HG03095 (cell line): Measurements from ENCODE around the gene LHPP.
"Not testable (repeated sequence)": the region's sequence is repeated elsewhere in the genome, so short reads cannot be mapped to it uniquely, and the experiment has no call there.

ENCODE experiments used
- ATAC-seq: cut with Tn5 transposase; IDR thresholded peaks from one replicate; pipeline ENCODE4 v1.9.1; 2021; ENCODE audit warnings: moderate library complexity; ENCODE audit not compliant: unreplicated experiment

Gene LHPP

GRCh38 chr10:124604214-124605000 is 142.8 kb downstream of the LHPP start:
- ATAC-seq, result no peak

GRCh38 chr10:124605001-124605370 is 143.4 kb downstream of the LHPP start:
- no peak for ATAC-seq

GRCh38 chr10:124605481-124605855 is 143.8 kb downstream of the LHPP start:
- no peak for ATAC-seq

- ATAC-seq, result no peak
Observed at GRCh38 chr10:124605856-124606812, 144.5 kb downstream of the LHPP start.

- ATAC-seq, result no peak
Observed at GRCh38 chr10:124606822-124607221, 145.2 kb downstream of the LHPP start.

- no peak for ATAC-seq
Observed at GRCh38 chr10:124607693-124608092, 146.1 kb downstream of the LHPP start.

- ATAC-seq, result no peak
Observed at GRCh38 chr10:124608093-124608721, 146.6 kb downstream of the LHPP start.

- no peak for ATAC-seq
Observed at GRCh38 chr10:124609698-124610097, 148.1 kb downstream of the LHPP start.

- not testable (repeated sequence) for ATAC-seq
Observed at GRCh38 chr10:124610186-124610585, 148.6 kb downstream of the LHPP start.

- not testable (repeated sequence) for ATAC-seq
Observed at GRCh38 chr10:124610851-124611250, 149.2 kb downstream of the LHPP start.

GRCh38 chr10:124611738-124612137 is 150.1 kb downstream of the LHPP start:
- ATAC-seq, result no peak

- no peak for ATAC-seq
Observed at GRCh38 chr10:124612611-124613498, 151.2 kb downstream of the LHPP start.

- peak; percentile 56 for ATAC-seq
Observed at GRCh38 chr10:124614003-124614659, 152.5 kb downstream of the LHPP start.

- ATAC-seq, result no peak
Observed at GRCh38 chr10:124615259-124615658, 153.6 kb downstream of the LHPP start.

- ATAC-seq, result no peak
Observed at GRCh38 chr10:124616040-124616835, 154.6 kb downstream of the LHPP start.

GRCh38 chr10:124616836-124617130 is 155.2 kb downstream of the LHPP start:
- no peak for ATAC-seq

GRCh38 chr10:124618470-124619073 is 156.9 kb downstream of the LHPP start:
- ATAC-seq, result no peak

- ATAC-seq, result no peak
Observed at GRCh38 chr10:124619195-124619594, 157.6 kb downstream of the LHPP start.
